Putamen (tissue), 1 donor: ENCODE results near the gene FAM180B.

Experiments
- DNase-seq: peaks from one replicate; pipeline ENCODE4 v3.0.0-alpha.2; 2016; ENCODE audit warnings: low spot score

Gene FAM180B

GRCh38 chr11:47569646-47570045 is 16.8 kb upstream of the FAM180B start:
- DNase-seq, result no peak

- no peak for DNase-seq
These were observed 15.7 kb upstream of the FAM180B start for GRCh38 chr11:47570651-47571356.

DNA sequence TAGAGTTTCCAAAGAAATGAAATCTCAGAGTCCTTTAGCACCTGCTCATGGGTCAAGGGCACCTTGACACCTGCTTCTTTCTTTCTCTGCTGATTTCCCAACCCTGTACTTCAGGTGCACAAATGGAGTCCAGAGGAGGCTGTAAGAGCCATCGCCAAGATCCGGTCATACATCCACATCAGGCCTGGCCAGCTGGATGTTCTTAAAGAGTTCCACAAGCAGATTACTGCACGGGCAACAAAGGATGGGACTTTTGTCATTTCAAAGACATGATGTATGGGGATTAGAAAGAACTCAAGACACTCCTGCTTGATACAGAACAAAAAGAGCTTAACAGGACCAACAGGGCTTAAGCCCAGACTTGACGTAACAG is 15.1 kb upstream of the FAM180B start:
- DNase-seq, result no peak

GRCh38 chr11:47571895-47572294 is 14.6 kb upstream of the FAM180B start:
- DNase-seq, result no peak

GRCh38 chr11:47572715-47573255 is 13.7 kb upstream of the FAM180B start:
- no peak for DNase-seq

GRCh38 chr11:47573321-47573720 is 13.2 kb upstream of the FAM180B start:
- DNase-seq, result no peak

DNA sequence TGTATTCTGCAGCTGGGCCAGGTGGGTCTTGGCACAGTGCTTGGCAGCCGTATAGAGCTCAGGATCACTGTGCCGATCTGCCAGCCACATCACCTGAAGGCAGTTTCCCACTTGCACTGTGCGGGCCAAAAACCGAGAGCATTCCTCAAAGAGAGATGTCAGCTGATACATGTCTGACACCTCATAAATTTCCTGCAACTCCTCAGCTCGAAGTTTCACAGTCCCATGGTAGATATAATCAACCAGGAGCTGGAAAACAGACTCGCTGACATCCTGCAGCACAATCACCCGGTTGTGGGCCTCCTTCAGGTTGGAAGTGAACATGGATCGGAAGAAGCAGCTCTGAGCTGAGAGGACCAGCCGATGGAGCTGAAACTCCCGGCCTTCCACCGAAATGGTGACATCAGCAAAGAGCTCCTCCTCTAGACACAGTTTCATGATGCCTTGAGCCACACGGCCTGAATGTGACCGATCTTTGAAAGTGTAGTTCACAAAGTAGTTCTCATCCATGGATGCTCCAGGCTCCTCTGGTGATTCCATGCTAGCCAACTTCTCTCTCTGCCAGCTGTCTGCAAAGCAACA is 8.9 kb upstream of the FAM180B start:
- DNase-seq, result no peak

DNA sequence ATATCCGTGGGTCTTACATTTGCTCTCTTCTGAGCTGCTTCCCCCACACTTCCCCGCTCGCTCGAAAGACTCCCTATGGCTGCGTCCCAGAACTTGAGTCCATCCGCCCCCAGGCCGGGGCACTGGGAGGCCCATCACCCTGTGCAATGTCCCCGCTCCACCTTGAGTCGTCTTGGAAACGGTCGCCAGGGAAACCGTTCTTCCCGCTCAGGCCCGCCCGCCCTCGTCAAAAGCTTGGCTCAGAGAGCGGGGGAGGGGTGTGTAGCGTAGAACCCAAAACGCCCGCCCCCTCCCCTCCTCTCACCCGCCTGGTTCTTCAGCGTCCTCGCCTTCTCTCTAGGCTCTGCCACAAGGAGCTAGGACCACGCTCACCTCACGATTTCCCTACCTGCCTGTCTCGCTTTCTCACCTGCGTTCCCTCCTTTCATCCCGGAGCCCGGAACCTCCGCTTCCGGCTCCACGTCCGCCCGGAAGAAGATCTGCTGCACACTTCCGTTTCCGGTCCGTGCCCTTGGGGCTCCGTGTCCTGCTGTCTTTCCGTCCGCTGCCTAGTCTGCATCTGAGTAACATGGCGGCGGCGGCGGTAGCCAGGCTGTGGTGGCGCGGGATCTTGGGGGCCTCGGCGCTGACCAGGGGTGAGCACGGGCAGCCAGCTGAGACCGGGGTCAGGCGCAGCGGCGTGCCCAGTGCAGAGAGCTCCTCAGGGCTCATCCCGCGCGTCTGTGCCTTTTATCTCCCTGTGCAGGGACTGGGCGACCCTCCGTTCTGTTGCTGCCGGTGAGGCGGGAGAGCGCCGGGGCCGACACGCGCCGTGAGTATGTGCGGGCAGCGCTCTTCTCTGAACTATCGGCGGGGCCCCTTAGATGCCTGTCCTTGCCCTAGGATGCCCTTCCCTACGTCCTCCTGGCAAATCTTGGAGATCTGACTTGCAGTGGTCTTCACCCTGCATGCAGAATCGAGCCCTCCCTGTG is 7.7 kb upstream of the FAM180B start, which contains the start of the genes KBTBD4 and NDUFS3:
KBTBD4 (minus strand) TSS at position 447 of the 971 bp plus-strand sequence; CDS start at position 428, 19 bp downstream.
NDUFS3 (plus strand) TSS at position 551 of the 971 bp plus-strand sequence; CDS start at position 569, 18 bp downstream.
- peak; percentile 92 for DNase-seq

GRCh38 chr11:47583844-47584243 is 2.6 kb upstream of the FAM180B start:
- no peak for DNase-seq

DNA sequence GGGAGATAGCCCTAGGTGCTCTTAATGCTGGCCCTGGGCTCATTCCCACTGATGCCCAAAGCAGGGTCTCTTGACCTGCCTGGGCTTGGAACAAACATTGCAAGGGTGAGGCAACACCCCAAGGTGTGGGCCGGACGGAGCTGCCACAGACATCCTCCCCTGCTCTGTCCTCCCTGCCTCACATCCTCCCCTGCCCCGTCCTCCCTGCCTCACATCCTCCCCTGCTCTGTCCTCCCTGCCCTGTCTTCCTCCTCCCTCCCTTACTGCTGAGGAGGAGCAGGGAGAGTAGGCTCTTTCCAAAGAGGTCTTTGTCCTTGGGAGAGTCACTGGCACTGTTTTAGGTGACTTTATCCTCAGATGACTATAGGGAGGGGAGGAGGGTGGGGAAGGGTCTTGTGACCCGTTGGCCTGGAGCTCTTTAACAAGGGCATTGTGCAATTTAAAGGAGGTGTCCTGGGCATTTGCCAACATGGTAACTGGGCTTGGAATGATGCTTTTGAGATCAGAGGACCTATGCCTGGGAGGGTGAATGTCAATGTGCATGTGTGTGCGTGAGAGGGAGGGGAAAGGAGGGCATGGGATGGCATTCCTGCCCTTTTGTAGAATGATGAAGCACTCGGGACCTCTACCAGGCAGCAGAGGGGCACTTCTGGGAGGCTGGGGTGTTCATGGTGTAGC is 700 bp downstream of the FAM180B start:
- no peak for DNase-seq

GRCh38 chr11:47587723-47588326 is 1.3 kb downstream of the FAM180B start:
- no peak for DNase-seq

- no peak for DNase-seq
These were observed 2.6 kb downstream of the FAM180B start for GRCh38 chr11:47589118-47589517.

GRCh38 chr11:47589584-47589976 is 3.1 kb downstream of the FAM180B start:
- no peak for DNase-seq

- no peak for DNase-seq
These were observed 3.7 kb downstream of the FAM180B start for GRCh38 chr11:47589977-47590861.

DNA sequence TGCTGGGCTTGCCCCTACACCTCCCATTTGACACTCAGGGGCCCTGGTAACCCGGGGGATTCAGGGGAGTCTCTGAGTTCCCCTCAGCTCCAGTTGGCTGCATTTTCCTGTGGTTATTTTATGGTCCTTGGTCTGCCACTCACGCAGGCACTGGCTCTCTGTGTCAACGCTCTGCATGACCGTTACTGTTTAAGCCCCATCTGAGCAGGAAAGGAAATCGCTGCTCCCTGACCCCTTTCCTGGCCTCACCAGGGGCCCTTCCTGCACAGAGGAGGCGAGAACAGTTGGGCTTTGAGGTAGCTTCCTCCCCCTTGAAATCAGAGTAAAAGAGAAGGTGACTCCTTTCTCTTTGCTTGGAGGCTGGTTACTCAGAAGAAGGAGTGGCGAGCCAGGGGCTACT is 5.3 kb downstream of the FAM180B start:
- DNase-seq, result no peak

DNA sequence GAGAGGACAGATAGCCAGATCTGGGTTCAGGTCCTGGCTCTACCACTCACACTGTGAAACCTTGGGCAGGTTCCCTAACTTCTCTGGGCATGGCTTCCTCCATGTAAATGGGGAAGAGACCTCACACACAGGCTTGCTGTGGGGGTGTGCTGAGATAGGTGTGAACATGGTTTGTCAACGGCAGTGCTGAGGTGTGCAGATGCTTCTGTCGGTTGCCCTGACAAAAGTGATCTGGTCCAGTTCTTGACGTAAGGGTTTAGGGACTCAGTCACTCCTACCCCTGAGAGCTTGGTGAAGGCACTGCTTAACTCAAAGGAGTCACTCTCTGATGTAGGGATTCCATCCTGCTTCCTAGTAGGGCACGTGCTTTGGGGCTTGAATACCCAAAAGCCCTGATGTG is 5.8 kb downstream of the FAM180B start:
- DNase-seq, result no peak

- no peak for DNase-seq
These were observed 6.5 kb downstream of the FAM180B start for GRCh38 chr11:47592970-47593369.

DNA sequence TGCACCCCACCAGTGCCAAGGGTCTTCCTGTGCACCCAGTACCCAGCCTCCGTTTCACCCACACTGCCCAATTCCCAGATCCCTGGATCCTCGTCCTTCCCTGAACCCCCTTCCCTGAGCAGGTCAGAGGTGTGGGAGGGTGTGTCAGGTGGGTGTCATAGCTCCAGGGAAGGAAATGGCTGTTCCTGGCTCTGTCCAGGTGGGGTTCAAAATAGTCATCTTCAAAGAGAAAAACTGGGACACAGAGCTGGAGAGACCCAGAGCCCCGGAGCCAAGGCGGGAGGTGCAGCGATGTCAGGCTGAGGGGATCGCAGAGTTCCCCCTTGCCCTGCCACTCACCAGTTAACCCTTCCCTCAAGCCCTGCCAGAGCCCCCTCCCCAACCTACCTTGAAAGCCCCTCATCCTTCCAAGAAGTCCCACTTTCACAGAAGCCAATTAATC is 7.0 kb downstream of the FAM180B start:
- no peak for DNase-seq

GRCh38 chr11:47593934-47594855 is 7.7 kb downstream of the FAM180B start, which contains the start of gene C1QTNF4:
C1QTNF4 (minus strand) TSS chr11:47594411; CDS start chr11:47590810, 3,601 bp downstream.
- no peak for DNase-seq
